ENCODE results near the gene MAPKAP1.

DNA sequence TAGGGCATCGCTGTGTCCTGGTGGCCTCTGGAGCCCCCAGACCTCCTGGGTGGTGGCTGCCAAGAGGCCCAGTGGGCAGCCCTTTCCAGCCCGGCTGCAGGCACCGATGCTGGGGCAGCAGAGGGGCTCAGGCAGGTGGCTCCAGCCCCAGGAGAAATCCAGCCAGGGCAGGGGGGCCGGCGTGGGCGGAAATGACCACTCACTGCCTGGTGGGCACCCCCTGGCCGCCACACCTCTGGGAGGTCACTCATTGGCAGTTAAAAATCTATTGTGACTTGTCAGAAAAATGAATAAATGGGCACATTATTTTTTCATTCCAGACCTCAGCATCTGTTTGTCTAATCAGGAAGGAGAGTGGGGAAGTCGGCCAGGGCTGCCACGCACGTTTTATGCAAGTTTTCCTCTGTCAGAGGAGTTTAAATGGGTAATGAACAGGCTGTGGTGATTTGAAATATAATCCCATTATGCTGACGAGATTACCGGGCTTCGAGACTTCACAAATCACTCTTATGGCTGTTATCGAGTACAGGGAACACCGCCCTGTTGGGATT lies 273.5 kb downstream of the MAPKAP1 start:
- no peak for TF ChIP-seq EP300 (IDR thresholded peaks at IDR 0.05)
- TF ChIP-seq, protein P1, sequence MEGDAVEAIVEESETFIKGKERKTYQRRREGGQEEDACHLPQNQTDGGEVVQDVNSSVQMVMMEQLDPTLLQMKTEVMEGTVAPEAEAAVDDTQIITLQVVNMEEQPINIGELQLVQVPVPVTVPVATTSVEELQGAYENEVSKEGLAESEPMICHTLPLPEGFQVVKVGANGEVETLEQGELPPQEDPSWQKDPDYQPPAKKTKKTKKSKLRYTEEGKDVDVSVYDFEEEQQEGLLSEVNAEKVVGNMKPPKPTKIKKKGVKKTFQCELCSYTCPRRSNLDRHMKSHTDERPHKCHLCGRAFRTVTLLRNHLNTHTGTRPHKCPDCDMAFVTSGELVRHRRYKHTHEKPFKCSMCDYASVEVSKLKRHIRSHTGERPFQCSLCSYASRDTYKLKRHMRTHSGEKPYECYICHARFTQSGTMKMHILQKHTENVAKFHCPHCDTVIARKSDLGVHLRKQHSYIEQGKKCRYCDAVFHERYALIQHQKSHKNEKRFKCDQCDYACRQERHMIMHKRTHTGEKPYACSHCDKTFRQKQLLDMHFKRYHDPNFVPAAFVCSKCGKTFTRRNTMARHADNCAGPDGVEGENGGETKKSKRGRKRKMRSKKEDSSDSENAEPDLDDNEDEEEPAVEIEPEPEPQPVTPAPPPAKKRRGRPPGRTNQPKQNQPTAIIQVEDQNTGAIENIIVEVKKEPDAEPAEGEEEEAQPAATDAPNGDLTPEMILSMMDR (IDR thresholded peaks at IDR 0.05) = no peak
